ENCODE results near the gene SEMA3E. TPM values are rescaled to one million over a fixed set of nuclear protein-coding genes. Genes with fewer than 3 reads are reported as not detected.

Gene SEMA3E
- total RNA-seq, 5 donors from 2014 or later (not counting 1 experiment from before 2014, with no cell fraction given), result not detected

DNA sequence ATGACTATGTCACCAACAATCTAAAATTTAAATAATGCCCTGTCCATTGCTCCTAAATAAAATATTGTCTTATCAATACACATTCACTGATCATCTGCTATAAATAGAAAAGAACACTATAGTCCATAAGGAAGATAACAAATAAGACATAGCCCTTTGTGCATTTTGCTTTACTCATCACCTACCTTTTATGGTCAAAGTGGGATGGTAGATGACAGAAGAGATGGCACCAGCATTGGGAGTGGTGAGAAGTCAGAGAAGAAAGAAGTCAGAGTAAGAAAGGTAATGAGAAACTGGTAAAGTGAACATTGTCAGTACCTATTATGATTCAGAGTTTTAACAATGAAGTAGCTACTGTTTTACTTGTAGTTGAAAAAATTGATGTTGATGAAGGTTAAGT is 31.1 kb downstream of the SEMA3E start:
- ChIA-PET CTCF (no interaction called here), POLR2A (no interaction called here)
- Histone ChIP-seq H3K9me3 (no peaks in the 10 kb centered on the region), H3K27me3 (replicated peaks in 1 of 2; ENCODE audit: control insufficient read depth in 2 of 2, extremely low read depth in 1 of 2, insufficient read depth in 2 of 2, low read length in 1 of 2) (no peaks in the 10 kb centered on the region), H3K4me3 (ENCODE audit: control insufficient read depth in 1 of 2, extremely low read depth in 1 of 2, low read length in 1 of 2) (no peak overlapping the region), H3K27ac (ENCODE audit: low read length) (no peak overlapping the region), H3K36me3 (ENCODE audit: control insufficient read depth in 2 of 2, extremely low read depth in 1 of 2, insufficient read depth in 1 of 2, low read length in 1 of 2) (no peaks in the 10 kb centered on the region), H3K4me1 (ENCODE audit: control insufficient read depth in 1 of 2, extremely low read depth in 1 of 2, insufficient read depth in 2 of 2, low read length in 2 of 2) (no peaks in the 10 kb centered on the region)
- no peaks in the 10 kb centered on the region for H3K36me3 Mint-ChIP-seq
- DNase-seq (no peak), ATAC-seq (replicated peaks in 1 of 4) (no peak)
- peaks cover 7 to 22% (median 8%) of the 10 kb centered on the region in 3 donors for H3K9me3 Mint-ChIP-seq
- H3K4me3 Mint-ChIP-seq, result no peak overlapping the region
- H3K27me3 Mint-ChIP-seq, result no peaks in the 10 kb centered on the region
- no peaks in the 10 kb centered on the region for H3K4me1 Mint-ChIP-seq
- no peak overlapping the region for H3K27ac Mint-ChIP-seq

- POLR2A ChIA-PET, result no interaction called here
- WGBS (ENCODE audit: insufficient coverage), result no CpG with 5 or more reads among the region's 3 CpGs
These were observed 34.8 kb downstream of the SEMA3E start for GRCh38 chr7:83614112-83614511.

DNA sequence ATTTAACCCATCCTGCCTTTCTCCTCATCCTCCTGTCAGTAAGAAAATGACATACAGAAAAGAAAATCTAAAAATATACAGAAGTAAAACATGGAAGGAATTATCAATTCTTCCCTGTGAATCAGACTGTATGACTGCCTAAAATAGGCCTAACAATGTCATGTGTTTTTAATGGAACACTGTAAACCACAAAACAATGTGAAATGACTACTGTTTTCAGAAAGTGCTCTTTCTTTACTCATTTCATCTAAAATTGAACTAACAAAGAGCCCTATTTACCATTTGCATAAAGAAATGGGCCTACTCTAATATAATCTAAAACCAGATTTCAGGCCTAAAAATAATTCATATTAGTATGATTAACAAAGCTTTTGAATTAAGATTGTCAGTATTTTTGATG is 35.7 kb downstream of the SEMA3E start:
- no peak overlapping the region for H3K4me3 Mint-ChIP-seq
- H3K4me1 Mint-ChIP-seq, result no peaks in the 10 kb centered on the region
- ChIA-PET CTCF (no interaction called here), POLR2A (no interaction called here)
- Histone ChIP-seq H3K27ac (ENCODE audit: low read length) (no peak overlapping the region), H3K4me1 (ENCODE audit: control insufficient read depth in 1 of 2, extremely low read depth in 1 of 2, insufficient read depth in 2 of 2, low read length in 2 of 2) (no peaks in the 10 kb centered on the region), H3K36me3 (ENCODE audit: control insufficient read depth in 2 of 2, extremely low read depth in 1 of 2, insufficient read depth in 1 of 2, low read length in 1 of 2) (no peaks in the 10 kb centered on the region), H3K27me3 (replicated peaks in 1 of 2; ENCODE audit: control insufficient read depth in 2 of 2, extremely low read depth in 1 of 2, insufficient read depth in 2 of 2, low read length in 1 of 2) (no peaks in the 10 kb centered on the region), H3K4me3 (ENCODE audit: control insufficient read depth in 1 of 2, extremely low read depth in 1 of 2, low read length in 1 of 2) (no peak overlapping the region), H3K9me3 (no peaks in the 10 kb centered on the region)
- H3K36me3 Mint-ChIP-seq, result no peaks in the 10 kb centered on the region
- peaks cover 2 to 12% (median 4%) of the 10 kb centered on the region in 3 donors for H3K9me3 Mint-ChIP-seq
- H3K27me3 Mint-ChIP-seq, result no peaks in the 10 kb centered on the region
- no peak for DNase-seq
- ATAC-seq (replicated peaks in 1 of 4), result no peak
- no peak overlapping the region for H3K27ac Mint-ChIP-seq

More at GRCh38 chr7:83614112-83614511, 34.8 kb downstream of the SEMA3E start:
- Mint-ChIP-seq H3K9me3 (peaks cover 2 to 12% (median 4%) of the 10 kb centered on the region in 3 donors), H3K27ac (no peak overlapping the region), H3K27me3 (no peaks in the 10 kb centered on the region), H3K4me1 (no peaks in the 10 kb centered on the region), H3K36me3 (no peaks in the 10 kb centered on the region), H3K4me3 (no peak overlapping the region)
- Histone ChIP-seq H3K27me3 (replicated peaks in 1 of 2; ENCODE audit: control insufficient read depth in 2 of 2, extremely low read depth in 1 of 2, insufficient read depth in 2 of 2, low read length in 1 of 2) (no peaks in the 10 kb centered on the region), H3K27ac (ENCODE audit: low read length) (no peak overlapping the region), H3K9me3 (no peaks in the 10 kb centered on the region), H3K4me1 (ENCODE audit: control insufficient read depth in 1 of 2, extremely low read depth in 1 of 2, insufficient read depth in 2 of 2, low read length in 2 of 2) (no peaks in the 10 kb centered on the region), H3K36me3 (ENCODE audit: control insufficient read depth in 2 of 2, extremely low read depth in 1 of 2, insufficient read depth in 1 of 2, low read length in 1 of 2) (no peaks in the 10 kb centered on the region), H3K4me3 (ENCODE audit: control insufficient read depth in 1 of 2, extremely low read depth in 1 of 2, low read length in 1 of 2) (no peak overlapping the region)
- no peak for ATAC-seq (replicated peaks in 1 of 4)
- CTCF ChIA-PET, result no interaction called here
- no peak for DNase-seq

- Mint-ChIP-seq H3K27ac (no peak overlapping the region), H3K27me3 (no peaks in the 10 kb centered on the region), H3K9me3 (peaks cover 2 to 17% (median 8%) of the 10 kb centered on the region in 3 donors), H3K4me1 (no peaks in the 10 kb centered on the region), H3K4me3 (no peak overlapping the region), H3K36me3 (no peaks in the 10 kb centered on the region)
- H3K27ac ChIP-seq (ENCODE audit: low read length), result no peak overlapping the region
- H3K4me3 ChIP-seq (ENCODE audit: control insufficient read depth in 1 of 2, extremely low read depth in 1 of 2, low read length in 1 of 2), result no peak overlapping the region
- no peaks in the 10 kb centered on the region for H3K9me3 ChIP-seq
- CTCF ChIA-PET, result no interaction called here
- no peaks in the 10 kb centered on the region for H3K27me3 ChIP-seq (replicated peaks in 1 of 2; ENCODE audit: control insufficient read depth in 2 of 2, extremely low read depth in 1 of 2, insufficient read depth in 2 of 2, low read length in 1 of 2)
- DNase-seq (no peak), ATAC-seq (replicated peaks in 1 of 4) (no peak)
- H3K4me1 ChIP-seq (ENCODE audit: control insufficient read depth in 1 of 2, extremely low read depth in 1 of 2, insufficient read depth in 2 of 2, low read length in 2 of 2), result no peaks in the 10 kb centered on the region
- WGBS (ENCODE audit: insufficient coverage), result 71% methylated on average over 1 of the region's 1 CpG
- POLR2A ChIA-PET, result no interaction called here
- H3K36me3 ChIP-seq (ENCODE audit: control insufficient read depth in 2 of 2, extremely low read depth in 1 of 2, insufficient read depth in 1 of 2, low read length in 1 of 2), result no peaks in the 10 kb centered on the region
These were observed 37.2 kb downstream of the SEMA3E start for GRCh38 chr7:83611776-83612175.

DNA sequence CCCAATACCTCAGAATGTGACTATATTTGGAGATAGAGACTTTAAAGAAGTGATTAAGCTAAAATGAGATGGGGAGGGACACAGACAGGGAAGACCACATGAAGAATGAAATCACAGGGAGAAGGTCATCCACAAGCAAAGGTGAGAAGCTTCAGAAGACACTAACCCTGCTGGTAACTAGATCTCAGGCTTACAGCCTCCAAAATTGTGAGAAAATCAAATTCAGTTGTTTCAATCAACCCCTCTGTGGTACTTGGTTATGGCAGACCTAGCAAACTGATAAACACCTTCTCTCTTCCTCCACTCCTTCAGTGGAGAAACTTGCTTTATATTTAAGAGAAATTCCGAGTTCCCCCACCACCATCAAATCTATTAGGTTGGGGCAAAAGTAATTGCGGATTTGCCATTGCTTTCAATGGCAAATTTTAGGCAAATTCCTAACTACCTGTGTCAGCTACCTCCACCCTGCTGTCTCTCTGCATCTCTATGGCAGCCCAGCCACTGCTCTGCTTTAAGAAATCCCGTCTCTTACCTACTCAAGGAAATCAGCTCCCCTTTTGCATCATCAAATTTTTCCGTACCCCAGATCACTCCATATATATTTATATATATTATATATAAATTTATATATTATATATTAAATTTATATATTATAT is 38.2 kb downstream of the SEMA3E start:
- Mint-ChIP-seq H3K36me3 (no peaks in the 10 kb centered on the region), H3K4me1 (no peaks in the 10 kb centered on the region), H3K4me3 (no peak overlapping the region), H3K9me3 (peaks cover 2 to 20% (median 8%) of the 10 kb centered on the region in 3 donors), H3K27ac (no peak overlapping the region), H3K27me3 (no peaks in the 10 kb centered on the region)
- no peak for DNase-seq
- no peaks in the 10 kb centered on the region for H3K4me1 ChIP-seq (ENCODE audit: control insufficient read depth in 1 of 2, extremely low read depth in 1 of 2, insufficient read depth in 2 of 2, low read length in 2 of 2)
- ATAC-seq (replicated peaks in 1 of 4), result no peak
- H3K36me3 ChIP-seq (ENCODE audit: control insufficient read depth in 2 of 2, extremely low read depth in 1 of 2, insufficient read depth in 1 of 2, low read length in 1 of 2), result no peaks in the 10 kb centered on the region
- CTCF ChIA-PET, result interaction anchor here in 1 of 2 donors (0.6 kb wide), 1 partner anchor 16 kb away, joined by 3 read pairs; no protein-coding TSS in a partner anchor
- POLR2A ChIA-PET, result no interaction called here
- H3K27me3 ChIP-seq (replicated peaks in 1 of 2; ENCODE audit: control insufficient read depth in 2 of 2, extremely low read depth in 1 of 2, insufficient read depth in 2 of 2, low read length in 1 of 2), result no peaks in the 10 kb centered on the region
- no peak overlapping the region for H3K4me3 ChIP-seq (ENCODE audit: control insufficient read depth in 1 of 2, extremely low read depth in 1 of 2, low read length in 1 of 2)
- no peaks in the 10 kb centered on the region for H3K9me3 ChIP-seq
- no peak overlapping the region for H3K27ac ChIP-seq (ENCODE audit: low read length)
- no CpG with 5 or more reads among the region's 4 CpGs for WGBS (ENCODE audit: insufficient coverage)

GRCh38 chr7:83608716-83609115 is 40.2 kb downstream of the SEMA3E start:
- Histone ChIP-seq H3K36me3 (ENCODE audit: control insufficient read depth in 2 of 2, extremely low read depth in 1 of 2, insufficient read depth in 1 of 2, low read length in 1 of 2) (no peaks in the 10 kb centered on the region), H3K4me1 (ENCODE audit: control insufficient read depth in 1 of 2, extremely low read depth in 1 of 2, insufficient read depth in 2 of 2, low read length in 2 of 2) (no peaks in the 10 kb centered on the region), H3K9me3 (no peaks in the 10 kb centered on the region), H3K27ac (ENCODE audit: low read length) (no peak overlapping the region), H3K4me3 (ENCODE audit: control insufficient read depth in 1 of 2, extremely low read depth in 1 of 2, low read length in 1 of 2) (no peak overlapping the region), H3K27me3 (replicated peaks in 1 of 2; ENCODE audit: control insufficient read depth in 2 of 2, extremely low read depth in 1 of 2, insufficient read depth in 2 of 2, low read length in 1 of 2) (no peaks in the 10 kb centered on the region)
- H3K4me1 Mint-ChIP-seq, result no peaks in the 10 kb centered on the region
- ATAC-seq (replicated peaks in 1 of 4) (no peak), DNase-seq (no peak)
- WGBS (ENCODE audit: insufficient coverage), result no CpG with 5 or more reads among the region's 3 CpGs
- H3K27ac Mint-ChIP-seq, result no peak overlapping the region
- ChIA-PET POLR2A (no interaction called here), CTCF (no interaction called here)
- no peak overlapping the region for H3K4me3 Mint-ChIP-seq
- no peaks in the 10 kb centered on the region for H3K27me3 Mint-ChIP-seq
- peaks cover 0 to 17% (median 4%) of the 10 kb centered on the region in 3 donors for H3K9me3 Mint-ChIP-seq
- no peaks in the 10 kb centered on the region for H3K36me3 Mint-ChIP-seq

DNA sequence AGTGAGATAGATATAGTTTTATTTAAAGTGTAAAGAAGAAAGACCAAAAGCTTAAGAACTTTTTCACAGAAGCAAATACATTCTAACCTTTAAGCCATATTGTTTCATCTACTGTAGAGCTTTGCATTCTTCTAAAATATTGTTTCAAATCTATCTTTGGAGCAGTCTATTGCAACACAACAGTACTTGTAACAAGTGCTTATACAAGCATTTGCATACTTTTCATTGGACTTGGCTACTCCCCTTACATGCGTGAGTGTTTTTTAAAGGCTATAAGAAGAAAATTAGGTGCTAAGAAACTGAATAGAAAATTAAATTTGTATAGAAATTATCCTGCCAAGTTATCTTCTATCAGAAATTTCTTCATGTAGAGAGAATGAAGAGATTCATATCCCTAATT is 45.3 kb downstream of the SEMA3E start:
- no peaks in the 10 kb centered on the region for H3K27me3 ChIP-seq (replicated peaks in 1 of 2; ENCODE audit: control insufficient read depth in 2 of 2, extremely low read depth in 1 of 2, insufficient read depth in 2 of 2, low read length in 1 of 2)
- Mint-ChIP-seq H3K4me3 (no peak overlapping the region), H3K36me3 (no peaks in the 10 kb centered on the region), H3K27me3 (no peaks in the 10 kb centered on the region), H3K27ac (no peak overlapping the region), H3K9me3 (peaks cover 3 to 13% (median 7%) of the 10 kb centered on the region in 3 donors), H3K4me1 (no peaks in the 10 kb centered on the region)
- no peak for ATAC-seq (replicated peaks in 1 of 4)
- DNase-seq, result no peak
- H3K4me1 ChIP-seq (ENCODE audit: control insufficient read depth in 1 of 2, extremely low read depth in 1 of 2, insufficient read depth in 2 of 2, low read length in 2 of 2), result no peaks in the 10 kb centered on the region
- POLR2A ChIA-PET, result no interaction called here
- H3K36me3 ChIP-seq (ENCODE audit: control insufficient read depth in 2 of 2, extremely low read depth in 1 of 2, insufficient read depth in 1 of 2, low read length in 1 of 2), result no peaks in the 10 kb centered on the region
- CTCF ChIA-PET, result no interaction called here
- H3K9me3 ChIP-seq, result no peaks in the 10 kb centered on the region
- no peak overlapping the region for H3K27ac ChIP-seq (ENCODE audit: low read length)
- H3K4me3 ChIP-seq (ENCODE audit: control insufficient read depth in 1 of 2, extremely low read depth in 1 of 2, low read length in 1 of 2), result no peak overlapping the region
- no CpG with 5 or more reads among the region's 1 CpG for WGBS (ENCODE audit: insufficient coverage)
